ENCODE data around the gene PTPN13.

PTPN13 gene

DNA sequence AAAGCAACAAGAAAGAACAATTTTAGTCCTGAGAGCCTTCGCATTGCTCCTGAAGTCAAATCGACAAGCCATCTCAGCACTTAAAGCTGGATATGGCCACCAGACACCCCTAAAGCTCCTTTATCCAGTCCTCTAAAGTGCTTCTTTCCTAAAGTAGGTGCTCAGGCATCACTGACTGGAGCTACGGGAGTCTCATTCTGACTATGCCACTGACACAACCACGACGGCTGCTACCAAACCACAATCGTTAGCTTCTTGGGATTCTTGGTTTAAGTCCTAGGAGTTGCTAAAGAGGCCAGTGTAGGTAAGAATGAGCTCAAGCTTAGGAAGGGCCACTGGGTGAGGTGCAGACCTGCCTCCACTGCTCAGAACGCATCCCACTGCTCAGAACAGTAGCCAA is 254.0 kb downstream of the PTPN13 start:
- no peak for TF ChIP-seq CTCF (IDR thresholded peaks at IDR 0.05; ENCODE audit: low read depth, low read length)
- no peak for DNase-seq (ENCODE audit: extremely low read depth, low read depth)

GRCh38 chr4:86848732-86849619 is 254.9 kb downstream of the PTPN13 start, which contains the start of gene SLC10A6:
SLC10A6 (minus strand) TSS chr4:86849384; CDS start chr4:86849115, 269 bp downstream.
- TF ChIP-seq CTCF (IDR thresholded peaks at IDR 0.05; ENCODE audit: low read depth, low read length), result no peak
- no peak for DNase-seq (ENCODE audit: extremely low read depth, low read depth)

GRCh38 chr4:86853209-86853608 is 259.1 kb downstream of the PTPN13 start:
- no peak for DNase-seq (ENCODE audit: extremely low read depth, low read depth)
- TF ChIP-seq CTCF (IDR thresholded peaks at IDR 0.05; ENCODE audit: low read depth, low read length), result no peak

DNA sequence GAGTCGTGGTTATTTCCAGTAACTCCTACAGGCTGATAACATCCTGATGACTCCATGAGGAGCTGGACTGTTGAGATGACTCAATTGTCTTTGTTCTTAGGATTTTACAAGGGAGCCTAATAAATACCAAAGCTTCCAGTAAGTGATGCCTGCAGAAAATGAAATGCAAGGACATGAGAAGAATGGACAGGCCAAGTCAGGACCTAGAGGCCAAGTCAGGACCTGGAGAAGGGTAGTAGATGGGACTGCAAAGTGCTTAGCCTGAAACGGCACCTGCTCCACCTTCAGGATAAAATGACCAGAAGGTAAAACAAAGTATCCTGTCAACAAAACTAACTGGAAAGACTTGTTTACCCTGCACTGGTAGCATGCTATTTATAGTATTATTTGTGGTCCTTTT is 261.5 kb downstream of the PTPN13 start:
- TF ChIP-seq CTCF (IDR thresholded peaks at IDR 0.05; ENCODE audit: low read depth, low read length), result no peak
- no peak for DNase-seq (ENCODE audit: extremely low read depth, low read depth)

DNA sequence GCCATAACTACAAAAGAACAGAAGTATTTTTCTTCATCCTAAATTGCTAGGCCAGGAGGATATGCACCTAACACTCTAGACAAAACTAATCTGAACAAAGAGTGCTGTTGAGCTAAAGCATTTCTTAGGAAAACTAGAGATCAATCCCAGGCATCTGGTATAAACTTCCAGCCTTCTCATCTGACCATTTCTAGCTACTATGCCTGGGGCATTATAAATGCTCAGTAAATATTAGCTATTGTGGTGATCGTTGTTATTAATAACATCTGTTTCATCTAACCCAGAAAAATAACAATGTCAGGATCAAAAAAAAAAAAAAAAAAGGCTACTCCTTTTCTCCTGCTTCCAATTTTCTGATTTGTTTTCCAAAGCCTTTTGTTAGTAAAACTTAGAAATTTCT is 262.8 kb downstream of the PTPN13 start:
- no peak for TF ChIP-seq CTCF (IDR thresholded peaks at IDR 0.05; ENCODE audit: low read depth, low read length)
- DNase-seq (ENCODE audit: extremely low read depth, low read depth), result peak; percentile 36

DNA sequence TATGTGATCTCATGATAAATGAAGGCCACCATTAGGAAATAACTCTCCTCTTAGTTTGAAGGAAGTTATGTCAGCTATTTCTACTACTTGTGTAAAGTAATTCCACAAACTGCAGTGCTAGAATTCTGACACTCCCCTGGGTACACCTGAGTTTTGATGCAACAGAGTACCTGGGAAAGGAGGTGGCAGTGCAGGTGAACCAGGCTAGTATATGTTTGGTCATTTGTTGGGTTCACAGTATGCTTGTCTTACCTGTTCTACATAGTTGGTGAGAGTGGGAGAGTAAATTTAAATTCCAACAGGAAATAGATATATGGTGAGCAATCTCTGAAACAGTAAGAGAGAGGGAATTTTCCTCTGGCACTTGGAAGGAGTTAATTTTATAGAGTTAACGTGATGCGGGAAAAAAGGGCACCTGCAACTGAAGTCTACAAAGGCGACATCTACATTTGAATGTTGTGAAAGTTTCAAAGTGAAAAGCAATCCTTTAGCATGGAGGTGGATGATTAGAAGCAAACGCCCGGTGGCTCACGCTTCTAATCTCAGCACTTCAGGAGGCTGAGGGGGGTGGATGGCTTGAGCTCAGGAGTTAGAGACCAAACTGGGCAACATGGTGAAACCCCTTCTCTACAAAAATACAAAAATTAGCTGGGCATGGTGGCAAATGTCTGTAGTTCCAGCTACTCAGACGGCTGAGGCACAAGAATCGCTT is 263.4 kb downstream of the PTPN13 start:
- no peak for DNase-seq (ENCODE audit: extremely low read depth, low read depth)
- TF ChIP-seq CTCF (IDR thresholded peaks at IDR 0.05; ENCODE audit: low read depth, low read length), result no peak
